Fibroblast of skin of right quadriceps (primary cell): ENCODE data around the gene R3HDM2.

Source experiments
- DNase-seq: peaks from one replicate; pipeline ENCODE4 v3.0.0-alpha.2; 2013

R3HDM2 gene

GRCh38 chr12:57212701-57213057, 218.2 kb downstream of the R3HDM2 start:
- no peak for DNase-seq

- no peak for DNase-seq
Measured at GRCh38 chr12:57211791-57212700, 218.8 kb downstream of the R3HDM2 start.

- no peak for DNase-seq
Measured at GRCh38 chr12:57210926-57211692, 219.7 kb downstream of the R3HDM2 start.

GRCh38 chr12:57210461-57210860, 220.4 kb downstream of the R3HDM2 start:
- no peak for DNase-seq

GRCh38 chr12:57209916-57210315, 220.9 kb downstream of the R3HDM2 start:
- no peak for DNase-seq

- no peak for DNase-seq
Measured at GRCh38 chr12:57208631-57209282, 222.1 kb downstream of the R3HDM2 start.

- DNase-seq: no peak
Measured at GRCh38 chr12:57207731-57208630, 222.9 kb downstream of the R3HDM2 start.

- DNase-seq: no peak
Measured at GRCh38 chr12:57205931-57206330, 224.9 kb downstream of the R3HDM2 start.

GRCh38 chr12:57205186-57205585, 225.7 kb downstream of the R3HDM2 start:
- no peak for DNase-seq

GRCh38 chr12:57204454-57204853, 226.4 kb downstream of the R3HDM2 start:
- no peak for DNase-seq

- no peak for DNase-seq
Measured at GRCh38 chr12:57203791-57204190, 227.1 kb downstream of the R3HDM2 start.
